Lower leg skin (tissue), 3 donors: ENCODE results near the gene WDR5.

ENCODE experiments used
- CTCF ChIP-seq, 3 donors: fragments of 450-650 bp; IDR thresholded peaks; one replicate each; pipeline ENCODE4 v1.5.1; 2016; ENCODE audit warnings: antibody characterized with exemption in 3 of 3, mild to moderate bottlenecking in 3 of 3, moderate library complexity in 2 of 3
- POLR2A ChIP-seq, 2 donors: fragments of 450-650 bp; IDR thresholded peaks; one replicate each; pipeline ENCODE4 v1.6.1; 2016 to 2017; ENCODE audit warnings: antibody characterized with exemption in 2 of 2, mild to moderate bottlenecking in 1 of 2, moderate library complexity in 1 of 2

GRCh38 chr9:134186471-134187109 lies 50.7 kb downstream of the WDR5 start:
- TF ChIP-seq CTCF (IDR thresholded peaks at IDR 0.05) (no peak), POLR2A (IDR thresholded peaks at IDR 0.05) (no peak)
